Testis (tissue), 3 donors: ENCODE data around the gene MRGPRD. TPM values are rescaled to one million over a fixed set of nuclear protein-coding genes. Genes with fewer than 3 reads are reported as not detected.

ENCODE experiments used
- DNase-seq: peaks from one replicate; pipeline ENCODE4 v3.0.0-alpha.2; 2019
- H3K27ac ChIP-seq, 2 donors: fragments of 200-600 bp; sonication (generic); one replicate each; pipeline ENCODE4 v1.5.1; 2019
- H3K27me3 ChIP-seq: fragments of 200-600 bp; sonication (generic); one replicate; pipeline ENCODE4 v1.5.1; 2019
- H3K36me3 ChIP-seq: fragments of 200-600 bp; sonication (generic); one replicate; pipeline ENCODE4 v1.5.1; 2017; ENCODE audit warnings: low read depth; ENCODE audit errors: missing control alignments
- H3K4me1 ChIP-seq: fragments of 200-600 bp; sonication (generic); one replicate; pipeline ENCODE4 v1.5.1; 2019
- H3K4me3 ChIP-seq, 2 donors: fragments of 200-600 bp; sonication (generic); one replicate each; pipeline ENCODE4 v1.5.1; 2017 to 2019
- H3K9me3 ChIP-seq: fragments of 200-600 bp; sonication (generic); one replicate; pipeline ENCODE4 v1.5.1; 2017
- CTCF ChIP-seq, 3 experiments: fragments of 450-650 bp in 2 of 3; fragments of 200-600 bp in 1 of 3; sonication (generic) in 1 of 3; IDR thresholded peaks; one replicate each; pipeline ENCODE4 v1.5.1; 2016 to 2019; ENCODE audit warnings: antibody characterized with exemption in 3 of 3, mild to moderate bottlenecking in 2 of 3, moderate library complexity in 1 of 3
- POLR2A ChIP-seq: fragments of 450-650 bp; IDR thresholded peaks from one replicate; pipeline ENCODE4 v1.6.1; 2017; ENCODE audit warnings: antibody characterized with exemption, mild to moderate bottlenecking, moderate library complexity
- WGBS, 2 donors: methylation state at CpG; one replicate each; pipeline ENCODE4 v1.1.5; 2018; 5-methylcytosine and 5-hydroxymethylcytosine counted together
- intact Hi-C: fragments of 100-400 bp; cut with DNase I; formaldehyde crosslinking; loops from one replicate; pipeline ENCODE4 v1.15.1; 2023; ENCODE audit warnings: low total_unique reads
- polyA plus RNA-seq: library from polyadenylated mRNA; stranded (reverse); fragments of 350-450 nt; fragmentation: Illumina TruSeq; extraction: RNeasy Lipid Tissue Mini Kit (QIAGEN cat#74804); gene quantifications from one replicate; pipeline ENCODE4 v1.2.3, GENCODE V29; 2014; ENCODE audit warnings: low read depth, low replicate concordance; ENCODE audit not compliant: insufficient read depth
- total RNA-seq, 2 donors: library from RNA; depleted of rRNA; stranded (reverse); fragments of >200 nt; gene quantifications; one replicate each; pipeline ENCODE4 v1.2.3, GENCODE V29; 2016

MRGPRD gene
- total and polyA plus RNA-seq, 3 donors from 2014 or later = not detected

- Histone ChIP-seq H3K4me3 (no peak overlapping the region), H3K27ac (no peak overlapping the region), H3K9me3 (no peaks in the 10 kb centered on the region), H3K27me3 (no peaks in the 10 kb centered on the region), H3K36me3 (no peaks in the 10 kb centered on the region), H3K4me1 (peaks cover 14% of the 10 kb centered on the region)
- 46 to 67% methylated on average over 10 to 13 of the region's 13 CpGs for WGBS, 2 donors
- DNase-seq = peak; percentile 16
- intact Hi-C loops = no loop called here
- no peak for TF ChIP-seq CTCF (IDR thresholded peaks at IDR 0.05)
- TF ChIP-seq POLR2A = no peak
These were observed 17.7 kb upstream of the MRGPRD start for GRCh38 chr11:68998390-68998911.

- TF ChIP-seq CTCF (IDR thresholded peaks at IDR 0.05) (no peak), POLR2A (no peak)
- Histone ChIP-seq H3K36me3 (no peaks in the 10 kb centered on the region), H3K27me3 (no peaks in the 10 kb centered on the region), H3K9me3 (no peaks in the 10 kb centered on the region), H3K4me1 (peaks cover 14% of the 10 kb centered on the region), H3K27ac (no peak overlapping the region), H3K4me3 (no peak overlapping the region)
- DNase-seq = no peak
- intact Hi-C loops = no loop called here
These were observed 17.2 kb upstream of the MRGPRD start for GRCh38 chr11:68997995-68998348.

- Histone ChIP-seq H3K9me3 (no peaks in the 10 kb centered on the region), H3K27ac (no peak overlapping the region), H3K4me3 (no peak overlapping the region), H3K27me3 (no peaks in the 10 kb centered on the region), H3K36me3 (no peaks in the 10 kb centered on the region), H3K4me1 (peaks cover 12% of the 10 kb centered on the region)
- DNase-seq = no peak
- intact Hi-C loops = no loop called here
- TF ChIP-seq CTCF (IDR thresholded peaks at IDR 0.05) (no peak), POLR2A (no peak)
- WGBS, 2 donors = 86 to 91% methylated on average over 17 to 19 of the region's 19 CpGs
These were observed 16.6 kb upstream of the MRGPRD start for GRCh38 chr11:68997124-68997994.

GRCh38 chr11:68996376-68997123 lies 15.8 kb upstream of the MRGPRD start:
- intact Hi-C loops = no loop called here
- no peak for TF ChIP-seq CTCF (IDR thresholded peaks at IDR 0.05)
- TF ChIP-seq POLR2A = no peak
- H3K36me3 ChIP-seq = no peaks in the 10 kb centered on the region
- WGBS, 2 donors = 95 to 96% methylated on average over 22 to 23 of the region's 24 CpGs
- no peak overlapping the region for H3K4me3 ChIP-seq
- H3K4me1 ChIP-seq = peaks cover 8% of the 10 kb centered on the region
- H3K27me3 ChIP-seq = no peaks in the 10 kb centered on the region
- no peak overlapping the region for H3K27ac ChIP-seq
- no peak for DNase-seq
- no peaks in the 10 kb centered on the region for H3K9me3 ChIP-seq
